Fibroblast of the aortic adventitia (primary cell): ENCODE measurements around the gene MRI1. TPM values are rescaled to one million over a fixed set of nuclear protein-coding genes. Genes with fewer than 3 reads are reported as not detected.

Experiments
- DNase-seq: peaks from one replicate; pipeline ENCODE4 v3.0.0-alpha.2; 2010; ENCODE audit warnings: low read depth
- H3K4me3 ChIP-seq: 2 replicates; pipeline ENCODE4 v1.5.1; 2011; ENCODE audit warnings: low read depth, mild to moderate bottlenecking, control low read depth, low read length, moderate library complexity
- CTCF ChIP-seq: IDR thresholded peaks from 2 replicates; pipeline ENCODE4 v1.5.1; 2011; ENCODE audit warnings: mild to moderate bottlenecking, low read length, control low read depth, inconsistent platforms; ENCODE audit not compliant: insufficient read depth
- total RNA-seq: library from RNA; depleted of rRNA; stranded (reverse); fragments of >200 nt; gene quantifications from 2 replicates; pipeline ENCODE4 v1.2.3, GENCODE V29; 2012; ENCODE audit warnings: low replicate concordance

Gene MRI1
- total RNA-seq, 1 donor, result 24.0 TPM

DNA sequence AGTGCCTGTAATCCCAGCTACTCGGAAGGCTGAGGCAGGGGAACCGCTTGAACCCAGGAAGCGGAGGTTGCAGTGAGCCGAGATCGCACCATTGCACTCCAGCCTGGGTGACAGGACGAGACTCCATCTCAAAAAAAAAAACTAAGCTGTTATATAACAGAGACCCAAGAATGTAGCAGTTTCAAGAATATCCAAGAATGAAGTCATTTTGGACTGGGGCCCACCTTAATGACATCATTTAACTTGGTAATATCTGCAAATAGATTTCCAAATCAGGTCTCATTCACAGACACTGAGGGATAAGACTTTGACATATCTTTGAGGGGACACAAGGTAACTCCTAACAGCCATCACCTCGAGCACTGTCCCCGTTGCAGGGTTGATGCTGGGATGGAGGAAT, 36.5 kb upstream of the MRI1 start:
- peak; percentile 90 for DNase-seq
- TF ChIP-seq CTCF, result no peak
- H3K4me3 ChIP-seq, result no peak overlapping the region

DNA sequence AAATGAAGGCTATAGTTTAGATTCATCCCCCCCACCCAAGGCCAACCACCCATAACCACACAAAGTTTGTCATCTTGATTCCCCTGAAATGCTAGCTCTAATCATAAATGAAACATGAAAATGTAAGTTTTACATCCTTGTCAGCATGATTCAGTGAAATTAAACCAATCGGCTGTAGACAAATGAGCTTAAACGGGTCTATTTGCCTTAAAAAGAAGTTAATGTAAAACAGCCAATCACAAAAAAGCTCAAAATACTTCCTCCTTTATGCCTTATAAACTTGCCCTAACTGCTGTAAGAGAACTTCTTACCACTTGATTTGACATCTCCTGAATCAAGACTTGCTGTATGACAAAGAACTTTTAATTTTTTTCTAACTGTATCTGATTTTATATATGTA, 34.5 kb upstream of the MRI1 start:
- no peak for TF ChIP-seq CTCF
- H3K4me3 ChIP-seq, result no peak overlapping the region
- DNase-seq, result peak; percentile 50

DNA sequence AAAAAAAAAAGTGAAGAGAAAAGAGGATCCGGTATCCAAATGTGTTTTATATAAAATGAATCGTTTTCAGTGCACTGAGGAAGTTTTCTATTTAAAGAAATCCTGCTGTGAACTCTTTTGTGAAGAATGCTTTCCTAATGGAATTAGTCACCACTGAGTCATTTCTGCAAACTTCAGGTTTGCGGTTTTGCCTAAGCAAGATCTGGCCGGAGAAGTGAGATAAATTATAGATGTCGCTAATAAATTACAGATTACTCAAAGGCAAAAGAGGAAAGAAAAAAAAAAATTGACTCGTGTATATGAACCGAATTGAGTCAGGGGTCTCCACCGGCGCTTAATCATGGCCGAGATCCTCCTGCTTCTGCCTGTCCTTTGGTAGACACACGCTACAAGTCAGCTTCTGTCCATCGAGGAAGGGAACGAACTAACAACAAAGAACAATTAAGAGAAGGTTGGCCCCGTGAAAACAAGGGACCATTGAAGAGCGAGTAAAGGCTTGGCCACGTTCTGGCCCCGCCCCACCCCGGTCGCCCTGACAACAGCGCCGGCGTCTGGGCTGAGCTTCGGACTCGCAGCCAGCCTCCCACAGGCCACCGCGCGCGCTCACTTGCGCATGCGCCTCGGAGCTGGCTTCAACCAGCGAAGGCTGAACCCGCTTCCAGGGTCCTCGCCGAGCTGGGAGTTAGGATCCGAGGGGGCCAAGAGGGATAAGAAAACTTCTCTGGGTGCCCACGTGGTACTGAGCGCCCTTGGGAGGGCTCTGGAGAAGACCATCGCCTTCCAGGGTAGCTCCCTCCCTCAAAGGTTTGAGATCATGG, 33.0 kb upstream of the MRI1 start:
- H3K4me3 ChIP-seq, result peak overlapping the region; percentile 85
- peak; percentile 98 for DNase-seq
- no peak for TF ChIP-seq CTCF

DNA sequence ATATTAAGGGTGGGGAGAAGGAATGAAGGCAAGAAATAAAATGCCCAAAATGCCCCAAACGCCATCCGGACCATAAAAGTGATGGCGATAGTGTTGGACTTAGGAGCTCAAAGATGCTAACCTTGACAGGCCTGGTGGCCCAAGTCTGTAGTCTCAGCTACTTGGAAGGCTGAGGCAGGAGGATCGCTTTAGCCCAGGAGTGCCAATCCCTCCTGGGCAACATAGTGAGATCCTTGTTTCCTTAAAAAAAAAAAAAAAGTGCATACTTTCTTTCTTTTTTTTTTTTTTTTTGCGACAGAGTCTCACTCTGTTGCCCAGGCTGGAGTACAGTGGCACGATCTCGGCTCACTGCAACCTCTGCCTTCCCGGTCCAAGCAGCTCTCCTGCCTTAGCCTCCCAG, 32.0 kb upstream of the MRI1 start:
- no peak for TF ChIP-seq CTCF
- peak overlapping the region; percentile 85 for H3K4me3 ChIP-seq
- no peak for DNase-seq

GRCh38 chr19:13734751-13735150, 29.6 kb upstream of the MRI1 start:
- no peak overlapping the region for H3K4me3 ChIP-seq
- no peak for DNase-seq
- no peak for TF ChIP-seq CTCF

GRCh38 chr19:13738073-13738472, 26.2 kb upstream of the MRI1 start:
- no peak for TF ChIP-seq CTCF
- H3K4me3 ChIP-seq, result no peak overlapping the region
- DNase-seq, result no peak

GRCh38 chr19:13741893-13742292, 22.4 kb upstream of the MRI1 start:
- H3K4me3 ChIP-seq, result no peak overlapping the region
- no peak for DNase-seq
- TF ChIP-seq CTCF, result no peak
